HG03469 (cell line): ENCODE data around the gene APBB2.

Experiments used
- ATAC-seq: cut with Tn5 transposase; IDR thresholded peaks from one replicate; pipeline ENCODE4 v1.9.1; 2021; ENCODE audit warnings: mild to moderate bottlenecking, moderate library complexity, moderate number of reproducible peaks; ENCODE audit not compliant: unreplicated experiment

APBB2 gene

DNA sequence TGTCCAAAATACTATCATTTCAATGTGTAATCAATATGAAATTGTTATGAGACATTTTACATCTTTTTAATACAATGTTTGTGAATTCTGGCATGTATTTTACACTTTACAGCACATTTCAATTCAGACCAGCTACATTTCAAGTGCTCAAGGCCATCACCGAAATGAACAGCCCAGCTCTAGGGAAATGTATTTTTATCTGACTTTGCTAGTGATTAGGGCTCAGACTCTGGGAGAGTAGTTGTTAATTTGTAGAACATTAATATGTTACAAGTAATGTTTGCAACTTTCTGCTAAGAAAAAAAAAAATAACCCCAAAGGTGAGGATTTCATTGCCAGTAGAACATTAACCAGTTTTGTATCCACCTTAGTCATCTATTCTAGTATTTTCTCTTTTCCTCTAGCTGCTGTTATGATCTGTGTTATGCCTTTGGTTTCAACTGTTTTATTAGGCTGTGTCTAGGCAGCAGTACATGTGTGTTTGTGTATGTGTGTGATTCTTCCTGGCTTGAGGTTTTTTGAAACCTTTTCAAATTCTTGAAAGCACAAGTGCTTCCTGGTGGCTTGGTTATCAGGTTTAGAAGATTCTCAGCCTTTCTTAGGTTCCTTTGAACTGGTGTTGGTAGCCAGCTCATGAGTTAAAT lies 338.7 kb downstream of the APBB2 start:
- ATAC-seq, result no peak

DNA sequence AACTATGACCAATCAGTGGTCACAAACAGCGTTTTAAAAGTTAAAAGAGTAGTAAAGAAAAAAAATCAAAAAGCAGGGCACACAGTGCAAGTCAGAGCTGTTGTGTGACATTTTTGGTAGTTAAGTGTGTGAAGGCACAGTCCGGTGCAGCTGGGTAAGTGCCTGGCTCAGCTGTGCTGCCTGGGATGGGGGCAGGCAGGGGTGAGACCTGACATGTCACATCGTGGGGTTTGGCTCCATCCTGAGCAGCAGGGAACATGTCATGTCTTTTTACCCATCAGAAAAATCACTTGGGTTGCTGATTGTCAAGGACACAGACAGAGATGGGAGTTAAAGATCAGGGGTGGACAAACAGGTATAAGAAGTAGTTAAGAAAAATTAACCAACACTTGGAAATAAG lies 339.4 kb downstream of the APBB2 start:
- ATAC-seq, result no peak

DNA sequence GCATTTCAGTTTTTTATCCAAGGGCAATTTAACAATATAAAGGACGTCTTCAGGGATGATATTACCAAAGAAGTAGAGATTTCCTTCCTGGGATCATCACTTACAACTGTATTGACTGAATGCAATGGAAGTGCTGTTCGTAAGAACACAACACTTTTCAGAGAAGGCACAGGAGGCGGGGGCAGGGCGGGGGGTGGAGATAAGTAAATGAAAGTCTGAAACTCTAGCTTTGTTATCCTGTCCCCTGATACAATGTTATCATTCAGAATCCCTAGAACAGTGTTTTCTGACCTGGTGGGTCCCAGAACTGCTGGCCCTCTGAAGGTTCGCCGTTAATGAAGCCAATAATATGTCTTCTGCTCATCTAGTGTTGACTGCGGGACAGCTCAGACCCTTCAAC lies 340.0 kb downstream of the APBB2 start:
- no peak for ATAC-seq

DNA sequence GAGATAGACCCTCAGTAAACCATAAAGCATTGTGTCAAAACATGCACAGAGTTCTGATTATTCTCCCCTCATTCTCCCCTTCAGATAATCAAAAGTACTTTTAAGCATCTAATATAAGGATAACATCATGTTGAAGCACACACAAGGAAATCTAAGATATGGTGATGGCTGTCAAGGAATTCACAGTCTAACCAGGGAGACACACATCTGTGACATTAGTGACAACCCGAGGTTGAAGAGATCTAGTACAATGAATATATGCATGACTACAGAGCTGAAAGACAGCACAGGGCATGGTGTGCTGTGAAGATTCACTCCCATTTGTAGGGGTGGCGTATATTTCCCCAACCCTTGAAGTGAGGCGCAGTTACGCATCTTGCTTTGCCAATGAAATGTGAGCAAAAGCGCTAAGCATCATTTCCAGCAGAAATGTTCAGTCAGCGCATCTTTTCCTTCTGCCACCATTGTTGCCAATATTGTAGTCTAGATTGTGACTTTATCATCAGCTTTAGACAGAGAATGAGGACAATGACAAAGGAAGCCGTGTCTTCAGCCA lies 342.6 kb downstream of the APBB2 start:
- ATAC-seq, result no peak

DNA sequence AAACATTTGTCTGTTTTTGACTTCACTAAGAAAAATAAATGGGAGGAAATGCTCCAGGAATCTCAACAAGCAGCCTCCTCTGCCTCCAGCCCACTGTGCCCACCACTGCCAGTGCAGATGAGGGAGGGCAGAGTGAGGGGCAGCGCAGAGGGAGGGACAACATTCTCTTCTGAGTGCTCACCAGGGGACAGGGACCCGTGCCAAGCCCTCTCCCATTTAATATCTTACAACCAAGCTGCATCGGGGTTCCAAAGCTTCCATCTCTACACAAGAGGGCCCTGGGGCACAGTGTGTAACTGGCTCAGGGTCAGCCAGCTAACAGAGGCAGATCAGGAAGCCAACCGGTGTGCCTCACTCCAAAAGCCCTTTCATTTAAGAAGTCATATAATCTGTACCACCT lies 344.2 kb downstream of the APBB2 start:
- no peak for ATAC-seq

DNA sequence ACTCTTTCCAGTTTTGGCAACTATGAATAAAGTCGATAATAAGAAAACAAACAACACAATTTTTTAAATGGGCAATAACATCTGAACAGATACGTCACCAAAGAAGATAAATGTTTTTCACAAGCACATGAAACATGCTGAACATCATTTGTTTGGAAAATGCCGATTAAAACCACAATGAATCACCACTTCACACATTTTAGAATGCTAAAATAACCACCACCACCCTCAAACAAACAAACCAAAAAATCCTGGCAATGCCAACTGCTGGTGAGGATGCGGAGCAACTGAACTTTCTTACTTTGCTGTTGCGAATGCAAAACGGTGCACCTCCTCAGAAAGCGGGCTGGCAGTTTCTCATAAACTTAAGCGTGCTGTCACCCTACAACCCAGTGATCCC lies 348.6 kb downstream of the APBB2 start:
- no peak for ATAC-seq

DNA sequence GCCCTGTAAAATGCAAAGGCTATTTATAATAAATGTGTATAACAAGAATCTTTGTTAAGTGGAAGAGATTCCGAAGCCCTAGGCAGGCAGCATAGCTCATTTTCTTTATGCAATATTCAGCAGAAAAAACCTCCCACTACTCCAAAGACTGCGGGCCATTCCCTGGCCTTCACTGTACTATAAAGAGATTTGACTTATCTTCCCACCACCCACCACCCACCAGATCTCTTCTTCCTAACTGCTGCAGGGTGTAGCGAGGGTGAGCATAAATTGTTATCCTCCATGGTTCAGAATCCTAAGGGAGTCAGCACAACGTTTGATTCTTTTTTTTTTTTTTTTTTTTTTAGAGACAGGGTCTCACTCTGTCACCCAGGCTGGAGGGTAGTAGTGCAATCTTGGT lies 349.8 kb downstream of the APBB2 start:
- no peak for ATAC-seq

DNA sequence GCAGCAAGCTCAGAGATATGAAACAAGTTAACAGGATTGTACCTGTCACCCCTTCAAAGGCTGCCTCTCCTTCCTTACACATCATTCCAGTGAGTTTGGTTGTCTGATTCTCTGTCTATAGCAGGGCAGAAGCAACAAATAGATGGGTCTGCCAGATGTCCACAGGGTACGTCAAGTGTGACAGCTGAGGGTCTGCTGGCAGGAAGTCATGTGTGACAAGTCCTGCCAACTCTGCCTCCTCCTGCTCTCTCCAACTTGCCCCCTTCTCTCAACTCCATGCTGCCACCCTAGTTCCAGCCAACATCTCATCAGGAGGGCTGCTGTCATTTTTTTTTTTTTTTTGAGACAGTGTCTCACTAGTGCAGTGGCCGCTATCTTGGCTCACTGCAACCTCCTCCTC lies 355.4 kb downstream of the APBB2 start:
- ATAC-seq, result no peak

DNA sequence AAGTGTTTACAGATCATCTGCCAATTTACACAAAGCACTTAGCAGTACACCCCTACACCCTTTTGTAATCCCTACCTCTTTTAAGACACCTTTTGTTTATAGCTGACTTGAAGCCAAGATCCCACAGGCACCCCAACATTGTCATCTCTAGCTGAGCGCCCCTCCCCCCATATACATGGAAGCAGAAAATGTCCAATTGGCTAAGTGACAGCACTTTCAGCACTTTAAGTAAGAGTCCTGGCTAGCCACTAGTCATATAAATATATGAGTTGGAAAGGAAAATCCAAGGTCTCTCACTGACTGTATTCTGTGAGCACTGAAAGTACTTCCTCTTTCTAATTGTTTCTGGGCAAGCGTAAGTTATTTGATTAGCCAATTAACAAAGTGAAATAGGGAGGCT lies 356.4 kb downstream of the APBB2 start:
- ATAC-seq, result no peak

DNA sequence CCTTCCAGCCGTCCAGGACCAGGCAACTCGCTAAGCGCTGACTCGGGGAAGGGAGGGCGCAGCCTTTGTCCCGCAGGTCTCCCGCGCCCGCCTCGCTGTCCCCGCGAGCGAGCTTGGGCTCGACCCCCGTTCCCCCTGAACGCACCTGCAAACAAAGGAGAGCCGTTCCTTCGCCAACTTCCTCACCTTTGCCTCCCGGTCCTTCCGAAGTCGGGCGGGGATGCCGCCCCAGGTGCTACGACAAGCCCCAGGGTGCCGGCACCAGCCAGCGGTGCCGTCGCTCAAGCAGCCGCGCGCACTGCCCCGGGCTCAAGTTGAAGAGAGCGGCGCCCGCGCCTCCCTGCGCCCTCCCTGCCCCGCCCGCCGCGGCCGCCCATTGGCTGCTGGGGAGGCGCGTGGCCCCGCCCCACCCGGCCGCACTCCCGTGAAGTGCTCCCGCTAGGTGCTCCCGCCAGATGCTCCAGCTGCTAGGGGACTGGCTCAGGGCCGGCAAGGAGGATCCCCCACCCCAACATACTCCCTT lies 357.4 kb downstream of the APBB2 start:
- ATAC-seq, result no peak

DNA sequence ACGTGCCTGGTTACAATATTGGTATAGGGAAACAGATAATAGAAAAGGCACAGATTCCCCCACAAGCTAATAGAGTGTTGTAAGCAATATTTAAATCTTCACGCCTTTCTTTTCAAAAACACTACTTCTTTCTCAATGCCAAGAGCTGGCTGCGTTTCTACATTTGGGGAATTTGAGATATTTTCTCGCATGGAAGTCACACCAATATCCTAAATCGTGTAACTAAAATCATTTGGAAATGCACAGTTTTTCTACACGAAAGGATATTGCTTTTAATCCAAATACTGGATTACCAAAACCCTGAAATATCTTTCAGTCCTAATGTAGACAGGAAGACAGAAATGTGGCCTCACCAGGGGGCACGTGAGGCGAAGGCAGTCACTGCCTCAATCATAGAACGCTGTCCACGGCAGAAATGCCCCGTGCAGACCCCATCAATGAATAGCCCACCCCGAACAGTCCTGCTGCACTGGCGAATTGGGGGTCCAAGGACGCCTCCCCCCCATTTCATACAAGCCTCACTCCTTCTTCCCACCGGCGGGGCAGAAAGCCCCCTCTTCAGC lies 358.0 kb downstream of the APBB2 start:
- ATAC-seq, result no peak

DNA sequence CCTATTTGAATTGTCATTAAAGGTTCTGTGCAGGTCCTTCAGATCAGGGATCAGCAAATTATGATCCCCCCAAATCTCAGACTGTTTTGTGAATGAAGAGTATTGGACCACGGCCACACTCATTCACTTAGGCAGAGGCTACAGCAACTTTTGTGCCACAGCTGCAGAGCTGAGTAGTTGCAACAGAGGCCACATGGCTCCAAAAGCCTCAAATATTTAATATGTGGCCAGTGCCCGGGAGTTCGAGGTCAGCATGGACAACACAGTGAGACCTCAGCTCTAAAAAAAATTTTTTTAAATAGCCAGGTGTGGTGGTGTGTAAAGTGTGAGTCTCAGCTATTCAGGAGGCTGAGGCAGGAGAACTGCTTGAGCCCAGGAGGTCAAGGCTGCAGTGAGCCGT lies 363.8 kb downstream of the APBB2 start:
- no peak for ATAC-seq

DNA sequence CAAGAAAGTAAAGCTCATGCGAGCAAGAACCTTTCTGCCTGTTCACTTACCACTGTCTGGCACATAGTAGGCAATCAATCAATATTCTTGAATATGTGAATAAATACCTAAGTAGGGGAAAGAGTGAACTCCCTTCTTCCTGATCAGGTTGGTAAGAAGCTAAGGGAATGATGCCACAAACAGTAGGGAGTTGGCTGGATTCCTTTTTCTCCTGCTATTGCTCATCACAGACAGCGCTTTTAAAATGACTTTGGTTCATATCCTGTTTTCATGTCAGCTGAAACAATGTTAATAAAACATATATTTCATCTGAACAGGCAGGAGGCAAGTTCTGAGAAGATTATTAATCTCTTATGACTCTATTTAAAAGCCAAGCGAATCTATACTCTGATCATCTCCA lies 365.4 kb downstream of the APBB2 start:
- ATAC-seq, result no peak

DNA sequence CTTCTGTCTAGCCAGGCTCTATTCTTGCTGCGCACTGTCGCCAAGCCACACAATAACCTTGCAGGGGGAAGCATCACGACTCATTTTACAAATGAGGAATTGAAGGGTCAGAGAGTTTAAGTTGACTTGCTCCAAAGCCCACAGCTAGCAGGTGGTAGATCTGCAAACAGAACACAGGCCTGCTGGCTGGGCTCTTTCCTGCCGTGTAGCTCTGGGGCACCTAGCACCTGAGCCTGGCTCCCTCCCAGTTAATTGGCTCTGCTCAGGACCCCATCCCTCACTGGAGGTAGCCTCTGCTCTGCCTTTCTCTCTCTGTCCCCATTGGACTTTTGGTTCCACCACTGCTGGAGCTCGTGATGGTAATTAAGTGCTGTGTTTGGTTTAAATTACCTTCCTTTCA lies 366.1 kb downstream of the APBB2 start:
- no peak for ATAC-seq

DNA sequence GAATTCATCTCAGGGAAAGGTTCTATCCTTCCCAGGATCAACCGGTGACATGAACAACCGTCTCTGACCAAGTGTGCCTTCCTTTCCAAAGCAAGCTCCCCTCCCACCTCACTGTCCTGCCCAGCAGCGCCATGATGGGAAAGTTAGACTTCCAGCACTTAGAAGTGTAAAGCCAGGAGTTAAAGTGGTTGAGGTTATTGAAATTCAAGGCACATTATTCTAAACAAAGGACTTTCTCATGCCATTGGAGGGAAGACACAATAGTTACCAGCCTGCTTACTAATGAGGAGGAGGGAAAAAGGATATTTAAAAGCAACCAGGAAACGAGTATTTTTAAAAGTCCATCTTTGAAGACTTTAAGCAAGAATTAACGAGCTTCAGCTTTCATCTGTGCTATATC lies 367.8 kb downstream of the APBB2 start:
- ATAC-seq, result no peak

DNA sequence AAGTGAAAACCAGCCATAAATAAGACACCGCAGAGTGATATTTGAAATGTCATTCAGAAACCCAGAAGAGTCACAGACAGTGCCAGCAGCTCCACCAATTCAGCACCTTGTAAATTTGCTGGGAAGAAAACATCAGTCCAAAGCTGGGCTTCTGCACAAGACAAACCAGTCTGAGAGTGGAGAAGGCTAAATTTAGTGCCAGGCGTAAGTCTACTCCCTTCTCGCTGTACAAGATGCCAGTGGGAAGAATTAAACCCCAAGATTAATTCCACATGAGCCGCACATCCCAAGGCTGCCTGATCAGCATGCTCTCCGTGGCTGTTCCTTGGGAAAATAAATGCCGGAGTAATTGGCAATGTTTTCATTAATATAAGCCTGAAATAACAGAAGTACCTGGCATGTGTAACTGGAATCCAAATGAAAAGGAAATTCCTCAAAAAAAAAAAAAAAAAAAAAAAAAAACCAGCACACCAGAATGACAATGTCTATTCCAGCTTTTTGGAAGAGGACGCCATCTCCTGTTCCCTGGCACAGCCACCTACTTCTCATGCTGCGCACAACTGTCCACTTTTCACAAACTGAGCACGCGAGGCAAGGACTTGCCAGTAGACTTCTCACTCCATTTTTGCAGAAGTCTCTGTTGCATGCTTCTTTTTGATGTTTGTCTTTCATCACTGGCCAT lies 369.0 kb downstream of the APBB2 start:
- ATAC-seq, result no peak

DNA sequence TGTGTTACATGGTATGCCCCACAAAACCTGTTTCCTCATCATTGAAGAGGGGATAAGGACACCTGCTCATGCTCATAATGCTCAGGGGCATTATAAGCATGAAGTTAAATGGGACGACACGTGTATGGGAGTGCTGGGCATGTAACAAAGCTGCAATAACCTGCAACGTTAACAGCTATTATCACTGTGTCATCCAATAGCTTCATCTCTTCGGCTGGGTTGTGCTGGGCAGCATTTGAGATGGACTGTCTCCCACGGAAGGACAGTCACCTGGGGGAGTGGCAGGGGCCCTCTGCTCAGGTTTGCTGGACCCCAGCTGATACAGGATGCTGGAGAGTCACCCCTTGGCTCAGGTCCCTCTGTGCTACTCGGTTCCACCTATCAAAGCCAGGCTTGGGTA lies 370.1 kb downstream of the APBB2 start:
- no peak for ATAC-seq

DNA sequence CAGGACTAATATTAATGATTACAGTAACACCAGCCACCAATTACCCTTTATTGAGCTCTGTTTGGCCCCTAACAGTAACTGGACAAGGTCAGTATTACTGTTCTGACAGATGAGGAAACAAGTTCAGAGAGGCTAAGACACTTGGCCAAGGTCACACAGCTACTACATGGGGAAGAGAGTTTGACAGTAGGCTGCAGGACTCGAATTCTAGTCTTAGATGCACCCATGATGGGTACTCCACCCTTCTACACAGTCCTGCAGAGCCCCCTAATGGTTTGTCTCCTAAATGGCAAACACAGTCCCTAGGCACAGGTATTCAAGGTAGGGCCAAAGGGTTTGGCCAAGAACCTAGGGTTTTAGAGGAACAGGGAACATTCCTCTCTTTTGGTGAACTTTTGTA lies 370.6 kb downstream of the APBB2 start:
- no peak for ATAC-seq

DNA sequence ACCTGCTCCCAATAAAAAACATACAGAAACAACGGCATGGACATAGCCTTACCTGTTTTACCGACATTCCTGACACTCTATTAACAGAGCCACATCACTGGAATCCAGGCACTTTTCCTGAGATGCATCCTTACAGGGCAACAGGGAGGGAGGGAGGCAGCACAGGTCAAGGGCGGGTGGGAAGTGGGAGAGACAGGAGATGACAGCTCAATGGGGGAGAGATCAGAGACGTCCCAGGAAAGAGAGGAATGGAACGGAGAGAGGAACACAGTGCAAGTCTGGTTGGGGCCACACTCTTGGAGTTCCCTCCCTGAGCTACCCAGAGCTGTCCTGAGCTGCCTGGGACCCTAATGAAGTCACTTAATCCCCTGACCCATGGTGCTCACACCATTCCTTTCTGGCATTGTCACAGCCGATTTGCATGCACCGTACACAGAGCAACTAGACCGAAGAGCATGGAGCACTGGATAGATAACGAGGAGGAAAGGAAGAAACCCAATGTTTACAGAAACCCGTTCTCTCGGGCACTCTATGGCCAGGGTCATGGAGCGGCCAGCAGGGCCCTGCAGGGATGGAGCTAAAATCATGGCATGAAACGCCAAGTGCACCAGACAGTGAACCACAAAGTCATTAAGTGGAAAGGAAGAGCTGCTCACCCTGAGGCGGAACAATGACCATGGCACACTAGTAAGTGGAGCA lies 371.5 kb downstream of the APBB2 start:
- ATAC-seq, result no peak

DNA sequence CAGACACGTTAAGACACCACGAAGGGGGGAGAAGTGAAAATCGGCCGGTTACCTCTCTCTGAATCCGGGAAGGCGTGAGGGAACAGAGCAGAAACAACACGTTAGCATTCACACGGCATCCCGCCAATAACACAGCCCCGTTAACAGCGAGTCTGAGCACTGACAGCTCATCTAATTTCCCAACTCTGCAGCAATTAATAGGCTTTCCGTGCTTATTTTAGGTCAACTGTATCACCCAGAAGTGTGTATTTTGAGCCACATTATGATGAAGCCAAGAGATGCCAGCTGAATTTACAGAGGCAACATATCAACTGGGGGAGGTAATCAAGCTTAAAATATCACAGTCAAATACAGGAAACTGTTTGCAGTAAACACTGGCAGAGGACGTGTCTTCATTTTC lies 372.0 kb downstream of the APBB2 start:
- ATAC-seq, result no peak

DNA sequence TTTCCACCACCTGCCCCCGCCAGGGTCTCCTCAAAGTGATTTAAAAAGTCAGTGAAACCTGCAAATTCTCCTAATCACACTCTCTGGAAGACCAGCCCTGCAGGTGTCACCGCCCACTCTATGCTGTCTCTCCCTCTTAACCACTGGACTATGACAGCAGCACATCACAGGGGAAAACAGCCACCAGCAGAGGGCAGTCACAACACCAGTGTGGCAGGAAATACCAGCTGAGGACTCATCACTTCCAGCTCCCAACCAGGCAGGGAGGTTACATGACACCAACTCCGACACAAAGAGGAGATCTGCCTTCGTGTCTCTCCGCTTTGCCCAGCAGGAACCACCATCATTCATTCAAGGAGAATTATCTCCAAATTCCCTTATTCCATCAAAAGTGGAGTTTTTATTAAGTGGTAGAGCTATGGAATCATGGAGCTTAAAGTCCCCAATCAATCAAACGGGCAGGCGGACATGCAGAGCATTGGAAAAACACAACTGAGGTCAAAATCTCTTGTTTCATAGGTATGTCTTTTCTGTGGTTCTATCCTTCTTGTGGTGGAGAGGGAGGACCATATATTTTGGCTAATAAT lies 373.3 kb downstream of the APBB2 start:
- peak; percentile 57 for ATAC-seq
